ENCODE data around the gene RAB8A. TPM values are rescaled to one million over a fixed set of nuclear protein-coding genes. Genes with fewer than 3 reads are reported as not detected.

Gene RAB8A
- total and polyA plus RNA-seq, 2 of the 8 experiments (the other 6 are each of a cell fraction or from before 2014, with no cell fraction given), result 65.8 to 97.0 TPM

GRCh38 chr19:16125737-16126495 is 14.2 kb downstream of the RAB8A start (continued):
- no peak for TF ChIP-seq CHD7 (IDR thresholded peaks at IDR 0.05; ENCODE audit: insufficient replicate concordance, low read length)
- TF ChIP-seq SAP30 (IDR thresholded peaks at IDR 0.05; ENCODE audit: insufficient read depth, insufficient replicate concordance, low read length), result no peak
- no peak for TF ChIP-seq TBP (IDR thresholded peaks at IDR 0.05; ENCODE audit: low read depth, low read length)
- TF ChIP-seq CEBPB (IDR thresholded peaks at IDR 0.05; ENCODE audit: low read depth, low read length), result no peak
- no peak for TF ChIP-seq POLR2AphosphoS5 (IDR thresholded peaks at IDR 0.05; ENCODE audit: low read depth, low read length)
- TF ChIP-seq HDAC6 (IDR thresholded peaks at IDR 0.05; ENCODE audit: low read depth, low read length), result no peak

Measured in H1 (cell line).